ENCODE data around the gene PACSIN1.

Gene PACSIN1

GRCh38 chr6:34487536-34487935 lies 21.7 kb downstream of the PACSIN1 start:
- H3K4me3 ChIP-seq (ENCODE audit: low read depth, low read length), result no peak overlapping the region
- TF ChIP-seq CTCF (IDR thresholded peaks at IDR 0.05; ENCODE audit: low read depth, low read length, missing control alignments), result no peak
- no peak for DNase-seq (ENCODE audit: low read depth)
- in situ Hi-C loops (cut with HindIII; ENCODE audit: low sequenced_read_pairs), result no loop called here

- no peak for DNase-seq (ENCODE audit: low read depth)
- H3K4me3 ChIP-seq (ENCODE audit: low read depth, low read length), result no peak overlapping the region
- no peak for TF ChIP-seq CTCF (IDR thresholded peaks at IDR 0.05; ENCODE audit: low read depth, low read length, missing control alignments)
- in situ Hi-C loops (cut with HindIII; ENCODE audit: low sequenced_read_pairs), result no loop called here
Observed at GRCh38 chr6:34489207-34489805, 23.4 kb downstream of the PACSIN1 start.

GRCh38 chr6:34490390-34491090 lies 24.7 kb downstream of the PACSIN1 start:
- TF ChIP-seq CTCF (IDR thresholded peaks at IDR 0.05; ENCODE audit: low read depth, low read length, missing control alignments), result no peak
- DNase-seq (ENCODE audit: low read depth), result no peak
- no peak overlapping the region for H3K4me3 ChIP-seq (ENCODE audit: low read depth, low read length)
- in situ Hi-C loops (cut with HindIII; ENCODE audit: low sequenced_read_pairs), result no loop called here

GRCh38 chr6:34491091-34491430 lies 25.2 kb downstream of the PACSIN1 start:
- no peak overlapping the region for H3K4me3 ChIP-seq (ENCODE audit: low read depth, low read length)
- no peak for TF ChIP-seq CTCF (IDR thresholded peaks at IDR 0.05; ENCODE audit: low read depth, low read length, missing control alignments)
- DNase-seq (ENCODE audit: low read depth), result no peak
- in situ Hi-C loops (cut with HindIII; ENCODE audit: low sequenced_read_pairs), result no loop called here

- no peak overlapping the region for H3K4me3 ChIP-seq (ENCODE audit: low read depth, low read length)
- no peak for DNase-seq (ENCODE audit: low read depth)
- in situ Hi-C loops (cut with HindIII; ENCODE audit: low sequenced_read_pairs), result no loop called here
- no peak for TF ChIP-seq CTCF (IDR thresholded peaks at IDR 0.05; ENCODE audit: low read depth, low read length, missing control alignments)
Observed at GRCh38 chr6:34493344-34493743, 27.5 kb downstream of the PACSIN1 start.

GRCh38 chr6:34494973-34495372 lies 29.1 kb downstream of the PACSIN1 start:
- in situ Hi-C loops (cut with HindIII; ENCODE audit: low sequenced_read_pairs), result no loop called here
- no peak for DNase-seq (ENCODE audit: low read depth)
- no peak for TF ChIP-seq CTCF (IDR thresholded peaks at IDR 0.05; ENCODE audit: low read depth, low read length, missing control alignments)
- H3K4me3 ChIP-seq (ENCODE audit: low read depth, low read length), result no peak overlapping the region
